Midbrain (tissue), 1 donor: ENCODE measurements around the gene RPL13.
"Not testable (repeated sequence)": the region's sequence is repeated elsewhere in the genome, so short reads cannot be mapped to it uniquely, and the experiment has no call there.

ENCODE experiments used
- DNase-seq: peaks from one replicate; lab custom pipeline; 2025; lab: John Stamatoyannopoulos, UW

RPL13 gene

GRCh38 chr16:89563639-89564392, 3.3 kb downstream of the RPL13 start:
- no peak for DNase-seq

DNA sequence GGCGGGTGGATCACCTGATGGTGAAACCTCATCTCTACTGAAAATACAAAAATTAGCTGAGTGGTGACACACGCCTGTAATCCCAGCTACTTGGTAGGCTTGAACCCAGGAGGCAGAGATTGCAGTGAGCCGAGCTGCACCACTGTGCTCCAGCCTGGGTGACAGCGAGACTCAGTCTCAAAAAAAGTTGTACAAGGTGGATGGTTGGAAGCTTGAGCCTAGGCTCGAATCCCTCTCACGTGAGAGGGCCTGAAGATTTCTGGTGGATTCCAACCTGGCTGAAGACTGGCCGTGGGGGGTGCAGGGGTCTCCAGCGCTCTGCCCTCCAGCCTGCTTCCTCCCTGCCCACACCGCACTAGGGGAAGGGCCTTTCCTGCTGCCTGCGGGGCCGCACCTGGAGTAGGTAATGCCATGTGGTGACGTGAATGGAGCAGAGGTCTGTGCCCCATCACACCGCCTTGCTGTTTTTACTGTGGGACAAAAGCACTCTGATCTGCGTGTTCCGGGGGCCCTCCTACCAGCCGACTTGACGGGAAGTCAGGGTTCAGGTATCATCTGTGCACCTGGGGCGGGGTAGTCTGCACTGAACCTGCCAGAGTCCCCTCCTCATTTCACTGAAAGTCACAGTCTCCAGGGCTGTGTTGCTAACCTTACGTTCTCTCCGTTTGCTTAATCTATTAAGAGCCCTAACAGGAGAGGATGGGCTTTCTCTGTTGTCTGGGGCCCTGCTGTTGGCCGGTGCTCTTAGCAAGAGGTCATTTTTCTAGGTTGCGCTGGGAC, 4.2 kb downstream of the RPL13 start:
- no peak for DNase-seq

GRCh38 chr16:89565256-89565505, 4.7 kb downstream of the RPL13 start:
- no peak for DNase-seq

- no peak for DNase-seq
Measured at GRCh38 chr16:89565506-89566372, 5.3 kb downstream of the RPL13 start.

DNA sequence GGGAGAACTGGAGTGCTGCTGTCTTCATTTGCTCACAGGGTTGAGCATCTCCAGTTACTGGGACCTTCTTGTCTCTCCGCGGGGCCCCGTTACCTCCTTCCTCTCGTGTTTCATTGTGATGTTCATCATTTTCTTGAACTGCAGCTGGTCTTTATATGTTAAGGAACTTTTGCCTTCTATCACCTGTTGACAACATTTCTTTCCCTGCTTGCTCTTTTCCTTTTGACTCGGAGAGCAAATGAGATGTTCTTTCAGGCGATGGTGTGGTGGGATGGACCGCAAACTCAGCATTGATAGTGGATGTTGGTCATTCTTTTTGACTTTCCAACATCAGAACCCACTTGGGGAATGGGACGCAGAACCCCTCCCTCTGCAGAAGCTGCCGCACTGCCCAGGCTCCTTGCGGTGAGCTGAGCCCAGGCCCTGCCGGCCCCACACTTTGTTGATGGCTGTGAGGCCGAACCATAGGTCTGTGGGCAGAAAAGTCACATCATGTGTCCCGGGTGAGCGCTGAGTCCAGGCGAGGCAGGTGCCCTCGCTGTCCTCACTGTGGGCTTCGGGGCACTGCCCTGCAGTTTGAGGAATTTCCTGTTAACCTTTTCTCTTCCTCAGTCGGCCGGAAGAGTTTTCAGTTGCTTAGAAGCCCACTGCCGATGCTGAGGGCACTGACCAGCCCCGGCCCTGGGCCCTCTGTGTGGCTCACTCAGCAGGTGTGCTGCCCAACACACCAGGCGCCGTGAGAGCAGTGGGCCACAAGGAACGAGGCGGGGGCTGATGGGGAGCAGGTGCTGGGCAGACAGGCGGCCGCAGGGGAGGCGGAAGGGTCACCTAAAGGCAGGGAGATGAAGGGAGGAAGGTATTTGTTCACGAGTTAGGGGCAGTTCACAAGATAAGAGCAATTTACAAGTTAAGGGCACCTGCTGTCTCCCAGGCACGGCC, 7.4 kb downstream of the RPL13 start:
- DNase-seq: no peak

GRCh38 chr16:89569506-89570341, 9.2 kb downstream of the RPL13 start:
- no peak for DNase-seq

DNA sequence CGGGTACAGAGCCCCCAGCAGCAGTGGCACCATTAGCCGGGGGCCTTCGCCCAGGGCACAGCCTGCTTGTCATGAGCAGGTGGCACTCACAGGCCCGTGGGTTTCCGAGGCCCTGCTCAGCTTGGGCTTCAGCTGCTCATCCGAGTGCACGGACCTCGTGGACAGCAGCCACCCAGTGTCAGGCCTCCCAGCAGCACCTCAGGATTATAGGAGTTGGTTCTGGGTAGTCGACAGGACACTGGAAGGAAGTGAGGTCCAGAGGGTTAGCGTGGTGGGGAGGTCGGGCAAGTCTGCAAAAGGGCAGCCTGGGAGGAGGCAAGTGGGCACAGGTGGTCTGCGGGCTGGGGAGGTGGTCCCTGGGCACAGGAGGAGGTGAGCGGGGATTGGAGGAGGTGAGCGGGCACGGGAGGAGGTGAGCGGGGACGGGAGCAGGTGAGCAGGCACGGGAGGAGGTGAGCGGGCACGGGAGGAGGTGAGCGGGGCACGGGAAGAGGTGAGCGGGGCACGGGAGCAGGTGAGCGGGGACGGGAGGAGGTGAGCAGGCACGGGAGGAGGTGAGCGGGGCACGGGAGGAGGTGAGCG, 10.0 kb downstream of the RPL13 start:
- no peak for DNase-seq

DNA sequence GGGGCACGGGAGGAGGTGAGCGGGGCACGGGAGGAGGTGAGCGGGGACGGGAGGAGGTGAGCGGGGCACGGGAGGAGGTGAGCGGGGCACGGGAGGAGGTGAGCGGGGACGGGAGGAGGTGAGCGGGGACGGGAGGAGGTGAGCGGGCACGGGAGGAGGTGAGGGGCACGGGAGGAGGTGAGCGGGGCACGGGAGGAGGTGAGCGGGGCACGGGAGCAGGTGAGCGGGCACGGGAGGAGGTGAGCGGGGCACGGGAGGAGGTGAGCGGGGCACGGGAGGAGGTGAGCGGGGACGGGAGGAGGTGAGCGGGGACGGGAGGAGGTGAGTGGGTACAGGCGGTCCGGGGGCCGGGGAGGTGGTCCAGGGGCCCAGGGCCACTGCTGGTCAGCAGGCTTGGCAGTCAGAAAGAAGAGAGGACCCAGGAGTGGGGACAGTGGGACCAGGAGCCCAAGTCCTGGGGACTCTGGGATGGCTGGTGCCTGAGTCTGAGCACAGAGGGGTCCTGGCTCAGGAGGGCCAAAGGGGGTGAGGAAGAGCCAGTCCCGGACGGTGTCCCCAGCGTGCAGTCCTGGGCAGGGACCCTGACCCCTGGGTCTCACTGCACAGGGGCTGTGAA, 10.6 kb downstream of the RPL13 start:
- DNase-seq: not testable (repeated sequence)

DNA sequence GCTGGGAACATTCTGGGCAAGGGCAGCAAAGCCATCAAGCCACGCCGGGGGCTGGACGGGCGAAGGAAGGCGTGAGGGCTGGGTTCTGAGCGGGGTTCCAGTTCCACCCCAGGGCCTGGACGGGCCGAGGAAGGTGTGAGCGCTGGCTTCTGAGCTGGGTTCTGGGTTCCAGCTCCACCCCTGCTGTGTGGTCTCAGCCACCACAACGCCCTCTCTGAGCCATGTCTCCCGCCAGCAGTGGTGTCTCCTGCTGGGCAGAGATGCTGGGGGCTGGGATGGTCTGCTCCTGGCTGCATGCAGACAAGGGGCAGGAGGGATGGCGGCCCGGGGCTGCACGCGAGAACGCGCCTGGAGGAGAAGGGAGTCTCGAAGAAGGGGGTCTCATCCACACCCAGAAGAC, 11.2 kb downstream of the RPL13 start:
- no peak for DNase-seq

DNA sequence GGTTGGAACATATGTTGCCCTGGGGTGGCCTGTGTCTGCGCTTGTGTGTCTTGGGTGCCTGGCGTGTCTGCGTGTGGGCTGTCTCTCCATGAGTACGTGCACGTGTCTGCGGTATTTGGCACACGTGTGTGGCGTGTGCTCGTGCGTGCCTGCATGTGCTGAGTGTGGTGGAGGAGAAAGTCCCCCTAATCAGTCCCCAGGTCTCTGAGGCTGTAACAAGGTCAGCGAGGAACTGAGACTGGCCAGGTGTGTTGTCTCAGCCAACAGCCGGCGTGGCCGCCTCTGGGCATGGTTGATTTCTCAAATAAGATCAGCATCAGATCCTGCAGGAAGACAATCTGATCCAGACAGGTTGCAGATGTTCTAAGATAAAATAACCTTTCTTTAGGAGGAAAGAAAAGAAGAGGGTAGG, 11.6 kb downstream of the RPL13 start:
- DNase-seq: no peak

DNA sequence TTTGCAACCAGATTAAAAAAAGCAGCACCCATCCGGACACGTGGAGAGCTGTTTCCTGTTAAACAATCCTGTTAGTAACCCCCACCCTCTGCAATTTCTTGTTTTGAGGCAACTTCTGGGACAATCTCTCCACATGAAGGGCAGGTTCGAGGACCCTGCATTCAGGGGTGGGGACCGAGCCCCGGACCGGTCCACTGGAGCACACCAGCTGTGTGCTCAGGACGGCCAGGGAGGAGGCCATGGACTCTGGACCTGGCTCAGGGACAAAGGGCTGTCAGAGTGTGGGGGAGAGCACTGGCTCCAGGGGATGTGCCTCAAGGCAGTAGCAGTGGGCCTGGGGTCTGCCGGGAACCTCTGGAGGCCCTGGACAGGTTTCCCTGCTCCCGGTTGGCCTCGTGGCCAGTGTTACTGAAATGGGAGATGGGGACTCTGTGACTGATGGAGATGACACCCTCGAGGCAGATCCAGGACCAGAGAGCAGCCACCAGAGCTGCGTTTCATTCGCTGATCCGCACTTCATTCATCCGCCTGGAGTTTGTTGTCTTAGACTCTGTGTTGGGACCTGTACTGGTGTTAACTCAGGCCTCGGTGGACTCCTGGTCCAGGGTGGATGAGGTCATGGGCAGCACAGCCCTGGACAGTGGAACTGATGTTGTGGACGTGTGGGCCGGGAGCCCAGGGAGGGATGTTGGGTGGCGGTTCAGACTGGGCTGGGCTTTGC, 12.2 kb downstream of the RPL13 start:
- DNase-seq: no peak

DNA sequence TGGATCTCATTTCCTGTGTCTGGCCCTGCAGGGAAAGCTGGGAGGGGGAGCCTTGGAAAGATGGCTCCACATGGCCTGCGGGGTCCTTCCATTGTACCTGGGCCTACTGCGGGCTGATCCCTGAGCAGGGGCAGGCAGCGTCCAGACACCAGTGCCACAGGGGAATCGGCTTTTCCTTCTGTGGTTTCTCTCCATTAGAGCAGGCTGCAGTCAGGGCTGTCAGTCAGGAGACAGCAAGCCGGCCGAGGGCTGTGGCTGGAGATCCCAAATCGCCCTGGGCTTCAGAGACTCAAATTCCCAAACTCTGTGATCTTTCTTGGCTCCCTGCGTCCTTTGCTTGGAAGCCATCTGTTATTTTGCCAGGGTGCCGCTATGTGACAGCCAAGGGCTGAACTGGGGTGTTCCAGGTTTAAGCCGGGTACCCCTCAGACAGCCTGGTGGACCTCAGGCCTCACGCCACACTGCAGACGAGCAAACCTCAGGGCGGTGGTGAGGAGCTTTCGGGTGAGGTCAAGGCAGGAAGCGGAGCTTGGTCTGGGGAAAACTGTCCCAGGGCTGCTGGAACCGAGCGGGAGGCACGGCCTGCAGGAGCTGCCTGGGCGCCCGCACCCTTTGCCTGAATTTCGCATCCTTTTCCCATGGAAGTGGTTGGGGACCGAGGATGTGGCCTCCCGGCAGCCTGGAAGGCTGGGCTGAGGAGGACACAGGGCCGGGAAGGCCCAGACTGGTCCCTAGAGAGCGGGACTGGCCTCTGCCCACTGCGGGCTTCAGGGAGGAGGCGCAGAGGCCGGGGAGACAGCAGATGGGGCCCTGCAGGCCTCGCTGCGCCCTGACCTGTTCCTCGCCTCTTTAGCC, 13.6 kb downstream of the RPL13 start:
- no peak for DNase-seq

DNA sequence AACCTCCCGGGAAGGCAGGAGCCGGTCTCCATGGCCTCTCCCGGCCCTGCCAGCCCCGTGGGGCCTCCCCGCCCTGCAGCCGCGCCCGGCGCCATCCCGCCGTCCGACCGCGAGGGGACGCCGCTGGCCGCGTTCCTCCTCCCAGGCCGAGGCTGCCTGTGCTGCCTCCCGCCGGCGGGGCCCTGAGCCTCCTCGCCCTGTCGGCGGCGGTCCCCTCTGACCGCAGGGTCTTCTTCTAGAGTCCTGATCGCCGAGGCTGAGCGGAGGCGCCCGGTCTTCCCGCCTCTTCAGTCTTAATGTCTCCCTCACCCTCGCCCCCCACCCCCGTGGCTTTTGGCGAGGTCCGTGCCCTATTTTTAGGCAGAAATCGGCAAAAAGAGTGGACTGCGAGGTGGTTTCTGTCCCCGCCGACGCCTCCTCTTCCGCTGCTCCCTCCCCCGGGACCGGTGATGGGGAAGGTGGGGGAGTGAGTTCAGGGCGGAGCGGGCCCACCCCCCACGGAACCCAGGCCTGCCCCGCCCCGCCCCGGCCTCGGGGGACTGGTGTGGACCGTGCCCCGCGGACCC, 14.3 kb downstream of the RPL13 start:
- DNase-seq: no peak

DNA sequence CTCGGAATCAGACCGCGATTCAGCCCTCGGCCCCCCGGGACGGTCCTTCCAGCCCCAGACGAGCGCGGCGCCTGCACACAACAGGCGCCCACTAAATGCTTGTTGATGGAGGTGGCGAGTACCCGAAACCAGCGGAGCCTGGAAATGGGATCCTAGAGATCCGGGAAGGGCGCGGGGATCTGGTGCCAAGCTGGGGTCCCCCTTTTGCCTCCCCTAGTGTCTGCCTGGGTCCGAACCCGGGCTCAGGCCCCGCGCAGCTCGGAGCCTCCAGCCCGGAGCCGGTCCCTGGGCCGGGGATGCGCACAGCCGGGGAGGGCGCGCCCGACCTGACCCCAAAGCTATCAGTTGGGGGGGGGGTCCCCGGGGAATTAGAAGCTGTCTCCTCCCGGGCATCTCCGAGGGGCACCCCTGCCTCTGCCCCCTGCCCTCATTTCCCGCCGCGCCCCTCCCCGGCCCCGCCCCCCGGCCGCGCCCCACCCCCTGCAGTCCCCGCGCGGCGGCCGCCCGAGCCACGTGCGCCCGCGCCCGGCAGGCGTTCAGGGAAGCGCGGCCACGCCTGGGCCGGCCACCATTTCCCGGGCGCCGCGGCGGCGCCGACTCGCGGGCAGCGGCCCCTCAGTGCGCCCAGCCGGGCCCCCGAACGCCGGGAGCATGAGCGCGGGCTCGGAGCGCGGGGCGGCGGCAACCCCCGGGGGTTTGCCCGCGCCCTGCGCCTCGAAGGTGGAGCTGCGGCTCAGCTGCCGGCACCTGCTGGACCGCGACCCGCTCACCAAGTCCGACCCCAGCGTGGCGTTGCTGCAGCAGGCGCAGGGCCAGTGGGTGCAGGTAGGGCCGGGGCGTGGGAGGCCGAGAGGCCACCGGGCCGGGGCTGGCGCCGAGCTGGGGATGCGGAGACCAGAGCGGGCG, 15.0 kb downstream of the RPL13 start, which contains the start of gene CPNE7:
TSS of gene CPNE7 (plus strand) at position 512 of the 906 bp plus-strand sequence. CDS start at position 652, 140 bp downstream.
- DNase-seq: no peak

GRCh38 chr16:89576153-89577054, 15.9 kb downstream of the RPL13 start:
- no peak for DNase-seq
